HepG2 (cell line): ENCODE results near the gene ITGA7. TPM values are rescaled to one million over a fixed set of nuclear protein-coding genes. Genes with fewer than 3 reads are reported as not detected.

Experiments
- ARNT ChIP-seq: fragments of 450-650 bp; IDR thresholded peaks from 2 replicates; pipeline ENCODE4 v1.6.1; 2017
- BHLHE40 ChIP-seq: IDR thresholded peaks from 2 replicates; pipeline ENCODE4 v1.6.1; 2011; ENCODE audit warnings: low read length, improper control_type of control experiment
- ELF4 ChIP-seq: sonication (generic); formaldehyde crosslinking; IDR thresholded peaks from 2 replicates; pipeline ENCODE4 v1.5.0; 2020; ENCODE audit warnings: missing genetic modification reagents, mild to moderate bottlenecking, moderate library complexity, borderline replicate concordance
- IKZF4 ChIP-seq: sonication (generic); formaldehyde crosslinking; IDR thresholded peaks from 2 replicates; pipeline ENCODE4 v1.5.1; 2020; ENCODE audit warnings: borderline replicate concordance, mild to moderate bottlenecking, low read depth, missing genetic modification reagents; ENCODE audit errors: not compliant biosample characterization
- KDM4B ChIP-seq: sonication (generic); formaldehyde crosslinking; IDR thresholded peaks from 2 replicates; pipeline ENCODE4 v1.4.0; 2020; ENCODE audit warnings: missing genetic modification reagents
- MBNL3 ChIP-seq: fragments of 250-450 bp; sonication (Bioruptor Pico); conservative IDR thresholded peaks from 2 replicates; pipeline ENCODE4 v1.8.0; 2022; ENCODE audit warnings: mild to moderate bottlenecking, inconsistent platforms
- MTA1 ChIP-seq: sonication (generic); formaldehyde crosslinking; IDR thresholded peaks from 2 replicates; pipeline ENCODE4 v1.4.0; 2020; ENCODE audit warnings: missing genetic modification reagents, mild to moderate bottlenecking, borderline replicate concordance
- MTF1 ChIP-seq: sonication (generic); formaldehyde crosslinking; IDR thresholded peaks from 2 replicates; pipeline ENCODE4 v1.5.0; 2020; ENCODE audit warnings: missing genetic modification reagents
- PHB2 ChIP-seq: fragments of 450-650 bp; IDR thresholded peaks from 2 replicates; pipeline ENCODE4 v1.6.1; 2018; ENCODE audit not compliant: partially characterized antibody
- SATB2 ChIP-seq: sonication (generic); formaldehyde crosslinking; IDR thresholded peaks from 2 replicates; pipeline ENCODE4 v1.5.0; 2020; ENCODE audit warnings: missing genetic modification reagents
- SIN3A ChIP-seq: IDR thresholded peaks from 2 replicates; pipeline ENCODE4 v1.6.1; 2011; ENCODE audit warnings: low read depth, mild to moderate bottlenecking, control low read depth, low read length, borderline replicate concordance
- SP5 ChIP-seq: IDR thresholded peaks from 2 replicates; pipeline ENCODE4 v1.6.1; 2016; ENCODE audit warnings: low read depth, borderline replicate concordance
- TARDBP ChIP-seq: sonication (generic); formaldehyde crosslinking; IDR thresholded peaks from 2 replicates; pipeline ENCODE4 v1.8.0; 2022; ENCODE audit warnings: mild to moderate bottlenecking, missing genetic modification reagents
- YY1 ChIP-seq: IDR thresholded peaks from 2 replicates; pipeline ENCODE4 v1.6.1; 2011; ENCODE audit warnings: low read length, low read depth, moderate library complexity, mild to moderate bottlenecking; ENCODE audit not compliant: insufficient read depth, insufficient replicate concordance
- ZNF24 ChIP-seq: fragments of 450-650 bp; IDR thresholded peaks from 2 replicates; pipeline ENCODE4 v1.6.1; 2017; ENCODE audit warnings: antibody characterized with exemption, mild to moderate bottlenecking
- ZNF3 ChIP-seq: IDR thresholded peaks from 2 replicates; pipeline ENCODE4 v1.7.0; 2017; ENCODE audit warnings: inconsistent platforms
- ZNF672 ChIP-seq: sonication (generic); formaldehyde crosslinking; IDR thresholded peaks from 2 replicates; pipeline ENCODE4 v1.8.1; 2022; ENCODE audit warnings: missing genetic modification reagents
- ZNF747 ChIP-seq: sonication (generic); formaldehyde crosslinking; IDR thresholded peaks from 2 replicates; pipeline ENCODE4 v1.8.1; 2023; ENCODE audit warnings: missing genetic modification reagents, mild to moderate bottlenecking, borderline replicate concordance
- polyA plus RNA-seq, 8 experiments: library from polyadenylated mRNA; depleted of rRNA in 3 of 8; stranded (reverse) in 7 of 8; unstranded in 1 of 8; fragments of >200 nt; fragmentation: Illumina TruSeq in 4 of 8; extraction: Trizol in 4 of 8; gene quantifications; 2 replicates each; pipeline versions ENCODE4 v1.2.1 to v1.2.3, GENCODE V29; 2011 to 2016; ENCODE audit warnings: low read depth in 4 of 8, missing spikeins in 1 of 8, mixed read lengths in 1 of 8; ENCODE audit not compliant: insufficient read depth in 1 of 8
- total RNA-seq, 5 experiments: library from RNA; depleted of rRNA; stranded (reverse); fragments of >200 nt; fragmentation: Illumina TruSeq; extraction: Trizol; gene quantifications; 2 replicates each; pipeline ENCODE4 v1.2.3, GENCODE V29; 2016; ENCODE audit warnings: low read depth in 1 of 5
- TF ChIP-seq, protein P1 (sequence below): sonication (generic); formaldehyde crosslinking; IDR thresholded peaks from 2 replicates; pipeline ENCODE4 v1.4.0; 2020; ENCODE audit warnings: missing genetic modification reagents
- TF ChIP-seq, protein P2 (sequence below): IDR thresholded peaks from 2 replicates; pipeline ENCODE4 v1.6.1; 2016; ENCODE audit warnings: missing compliant biosample characterization, missing genetic modification reagents, borderline replicate concordance
- TF ChIP-seq, protein P3 (sequence below): sonication (generic); formaldehyde crosslinking; IDR thresholded peaks from 2 replicates; pipeline ENCODE4 v1.4.0; 2020; ENCODE audit warnings: missing genetic modification reagents
- TF ChIP-seq, protein P4 (sequence below): sonication (generic); formaldehyde crosslinking; IDR thresholded peaks from 2 replicates; pipeline ENCODE4 v1.4.0; 2020; ENCODE audit warnings: missing genetic modification reagents
- TF ChIP-seq, protein P5 (sequence below): sonication (generic); formaldehyde crosslinking; IDR thresholded peaks from 2 replicates; pipeline ENCODE4 v1.8.1; 2023; ENCODE audit warnings: mild to moderate bottlenecking, missing genetic modification reagents

The ITGA7 gene
- total and polyA plus RNA-seq, 2 of the 13 experiments (the other 11 are each of a cell fraction or from before 2014, with no cell fraction given): 0.65 to 0.75 TPM

DNA sequence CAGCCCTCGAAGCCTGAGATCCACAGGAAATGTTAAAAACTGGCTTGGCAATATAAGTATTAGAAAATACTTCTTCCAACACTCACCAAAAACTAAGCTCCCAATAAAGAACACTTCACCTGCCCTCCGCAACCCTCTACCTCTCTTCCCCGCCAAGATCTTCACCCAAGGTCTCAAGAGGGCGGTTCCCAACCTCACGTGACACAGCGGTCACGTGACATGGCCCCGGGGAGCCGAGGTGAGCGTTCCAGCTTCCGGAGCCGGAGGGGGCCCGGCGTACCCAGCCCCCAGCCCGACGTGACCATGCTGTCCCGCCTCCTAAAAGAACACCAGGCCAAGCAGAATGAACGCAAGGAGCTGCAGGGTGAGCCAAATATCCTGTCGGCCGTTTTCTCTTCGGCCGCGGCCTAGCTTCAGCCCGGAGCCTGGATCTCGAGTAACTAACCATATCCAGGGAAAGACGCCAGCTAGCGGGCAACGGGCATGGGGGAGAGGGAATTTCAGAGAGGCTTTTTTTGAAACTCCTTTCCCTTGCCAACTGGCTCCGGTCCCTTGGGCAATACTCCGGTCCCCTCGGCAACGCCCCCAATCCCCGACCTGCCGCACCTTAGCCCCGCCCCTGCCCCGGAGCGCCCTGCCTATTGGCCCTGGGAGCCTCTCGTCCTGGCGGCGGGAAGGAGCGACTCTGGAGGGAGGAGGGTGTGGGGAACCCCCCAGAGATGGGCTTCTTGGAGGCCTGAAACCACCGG lies 8.3 kb upstream of the ITGA7 start, which contains the start of gene BLOC1S1 (continued):
- no peak for TF ChIP-seq PHB2
- no peak for TF ChIP-seq MBNL3 (CRISPR knock-in tag)
- peak; percentile 81 for TF ChIP-seq TARDBP (CRISPR knock-in tag)
- TF ChIP-seq, protein P1, sequence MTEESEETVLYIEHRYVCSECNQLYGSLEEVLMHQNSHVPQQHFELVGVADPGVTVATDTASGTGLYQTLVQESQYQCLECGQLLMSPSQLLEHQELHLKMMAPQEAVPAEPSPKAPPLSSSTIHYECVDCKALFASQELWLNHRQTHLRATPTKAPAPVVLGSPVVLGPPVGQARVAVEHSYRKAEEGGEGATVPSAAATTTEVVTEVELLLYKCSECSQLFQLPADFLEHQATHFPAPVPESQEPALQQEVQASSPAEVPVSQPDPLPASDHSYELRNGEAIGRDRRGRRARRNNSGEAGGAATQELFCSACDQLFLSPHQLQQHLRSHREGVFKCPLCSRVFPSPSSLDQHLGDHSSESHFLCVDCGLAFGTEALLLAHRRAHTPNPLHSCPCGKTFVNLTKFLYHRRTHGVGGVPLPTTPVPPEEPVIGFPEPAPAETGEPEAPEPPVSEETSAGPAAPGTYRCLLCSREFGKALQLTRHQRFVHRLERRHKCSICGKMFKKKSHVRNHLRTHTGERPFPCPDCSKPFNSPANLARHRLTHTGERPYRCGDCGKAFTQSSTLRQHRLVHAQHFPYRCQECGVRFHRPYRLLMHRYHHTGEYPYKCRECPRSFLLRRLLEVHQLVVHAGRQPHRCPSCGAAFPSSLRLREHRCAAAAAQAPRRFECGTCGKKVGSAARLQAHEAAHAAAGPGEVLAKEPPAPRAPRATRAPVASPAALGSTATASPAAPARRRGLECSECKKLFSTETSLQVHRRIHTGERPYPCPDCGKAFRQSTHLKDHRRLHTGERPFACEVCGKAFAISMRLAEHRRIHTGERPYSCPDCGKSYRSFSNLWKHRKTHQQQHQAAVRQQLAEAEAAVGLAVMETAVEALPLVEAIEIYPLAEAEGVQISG (CRISPR knock-in tag): peak; percentile 81
- peak; percentile 93 for TF ChIP-seq SP5 (CRISPR knock-in tag)
- TF ChIP-seq BHLHE40: peak; percentile 95
- TF ChIP-seq MTA1 (CRISPR knock-in tag): peak; percentile 76; the same call in 1 of the 2 replicates
- TF ChIP-seq, protein P2, sequence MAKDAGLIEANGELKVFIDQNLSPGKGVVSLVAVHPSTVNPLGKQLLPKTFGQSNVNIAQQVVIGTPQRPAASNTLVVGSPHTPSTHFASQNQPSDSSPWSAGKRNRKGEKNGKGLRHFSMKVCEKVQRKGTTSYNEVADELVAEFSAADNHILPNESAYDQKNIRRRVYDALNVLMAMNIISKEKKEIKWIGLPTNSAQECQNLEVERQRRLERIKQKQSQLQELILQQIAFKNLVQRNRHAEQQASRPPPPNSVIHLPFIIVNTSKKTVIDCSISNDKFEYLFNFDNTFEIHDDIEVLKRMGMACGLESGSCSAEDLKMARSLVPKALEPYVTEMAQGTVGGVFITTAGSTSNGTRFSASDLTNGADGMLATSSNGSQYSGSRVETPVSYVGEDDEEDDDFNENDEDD (CRISPR knock-in tag): peak; percentile 93
- TF ChIP-seq, protein P3, sequence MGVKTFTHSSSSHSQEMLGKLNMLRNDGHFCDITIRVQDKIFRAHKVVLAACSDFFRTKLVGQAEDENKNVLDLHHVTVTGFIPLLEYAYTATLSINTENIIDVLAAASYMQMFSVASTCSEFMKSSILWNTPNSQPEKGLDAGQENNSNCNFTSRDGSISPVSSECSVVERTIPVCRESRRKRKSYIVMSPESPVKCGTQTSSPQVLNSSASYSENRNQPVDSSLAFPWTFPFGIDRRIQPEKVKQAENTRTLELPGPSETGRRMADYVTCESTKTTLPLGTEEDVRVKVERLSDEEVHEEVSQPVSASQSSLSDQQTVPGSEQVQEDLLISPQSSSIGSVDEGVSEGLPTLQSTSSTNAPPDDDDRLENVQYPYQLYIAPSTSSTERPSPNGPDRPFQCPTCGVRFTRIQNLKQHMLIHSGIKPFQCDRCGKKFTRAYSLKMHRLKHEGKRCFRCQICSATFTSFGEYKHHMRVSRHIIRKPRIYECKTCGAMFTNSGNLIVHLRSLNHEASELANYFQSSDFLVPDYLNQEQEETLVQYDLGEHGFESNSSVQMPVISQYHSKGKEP (CRISPR knock-in tag): no peak
- TF ChIP-seq, protein P4, sequence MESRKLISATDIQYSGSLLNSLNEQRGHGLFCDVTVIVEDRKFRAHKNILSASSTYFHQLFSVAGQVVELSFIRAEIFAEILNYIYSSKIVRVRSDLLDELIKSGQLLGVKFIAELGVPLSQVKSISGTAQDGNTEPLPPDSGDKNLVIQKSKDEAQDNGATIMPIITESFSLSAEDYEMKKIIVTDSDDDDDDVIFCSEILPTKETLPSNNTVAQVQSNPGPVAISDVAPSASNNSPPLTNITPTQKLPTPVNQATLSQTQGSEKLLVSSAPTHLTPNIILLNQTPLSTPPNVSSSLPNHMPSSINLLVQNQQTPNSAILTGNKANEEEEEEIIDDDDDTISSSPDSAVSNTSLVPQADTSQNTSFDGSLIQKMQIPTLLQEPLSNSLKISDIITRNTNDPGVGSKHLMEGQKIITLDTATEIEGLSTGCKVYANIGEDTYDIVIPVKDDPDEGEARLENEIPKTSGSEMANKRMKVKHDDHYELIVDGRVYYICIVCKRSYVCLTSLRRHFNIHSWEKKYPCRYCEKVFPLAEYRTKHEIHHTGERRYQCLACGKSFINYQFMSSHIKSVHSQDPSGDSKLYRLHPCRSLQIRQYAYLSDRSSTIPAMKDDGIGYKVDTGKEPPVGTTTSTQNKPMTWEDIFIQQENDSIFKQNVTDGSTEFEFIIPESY: no peak; the same call in 1 of the 2 replicates
- TF ChIP-seq SATB2 (CRISPR knock-in tag): no peak
- TF ChIP-seq KDM4B (CRISPR knock-in tag): no peak
- no peak for TF ChIP-seq ELF4 (CRISPR knock-in tag)
- TF ChIP-seq, protein P5, sequence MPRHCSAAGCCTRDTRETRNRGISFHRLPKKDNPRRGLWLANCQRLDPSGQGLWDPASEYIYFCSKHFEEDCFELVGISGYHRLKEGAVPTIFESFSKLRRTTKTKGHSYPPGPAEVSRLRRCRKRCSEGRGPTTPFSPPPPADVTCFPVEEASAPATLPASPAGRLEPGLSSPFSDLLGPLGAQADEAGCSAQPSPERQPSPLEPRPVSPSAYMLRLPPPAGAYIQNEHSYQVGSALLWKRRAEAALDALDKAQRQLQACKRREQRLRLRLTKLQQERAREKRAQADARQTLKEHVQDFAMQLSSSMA (CRISPR knock-in tag): no peak; the same call in 1 of the 2 replicates
- TF ChIP-seq IKZF4 (CRISPR knock-in tag): peak; percentile 82
- TF ChIP-seq ZNF747 (CRISPR knock-in tag): peak; percentile 87
- TF ChIP-seq YY1: peak; percentile 45
- no peak for TF ChIP-seq ZNF3
- no peak for TF ChIP-seq ZNF672 (CRISPR knock-in tag)
- no peak for TF ChIP-seq ARNT
- no peak for TF ChIP-seq MTF1 (CRISPR knock-in tag)
- no peak for TF ChIP-seq ZNF24
- TF ChIP-seq SIN3A: peak; percentile 97
